ENCODE measurements around the gene MS4A4A.

MS4A4A gene

GRCh38 chr11:60280412-60280811 lies at the start of gene MS4A4A:
Gene MS4A4A, plus strand, starts transcription at chr11:60280666. Its CDS starts 10 bp downstream, at chr11:60280676.
- H3K27ac ChIP-seq = peak within 1 kb of the TSS in 1 of 2 donors; percentile 76
- H3K4me3 ChIP-seq = peak within 1 kb of the TSS; percentile 37
- TF ChIP-seq CTCF (IDR thresholded peaks at IDR 0.05) = no peak
- DNase-seq (ENCODE audit: low spot score) = no peak

- H3K27ac ChIP-seq = no peak overlapping the region
- no peak overlapping the region for H3K4me3 ChIP-seq
- DNase-seq (ENCODE audit: low spot score) = no peak
- TF ChIP-seq CTCF (IDR thresholded peaks at IDR 0.05) = no peak
Measured at GRCh38 chr11:60230681-60231080, 49.8 kb upstream of the MS4A4A start.

GRCh38 chr11:60235321-60235720 lies 45.1 kb upstream of the MS4A4A start:
- TF ChIP-seq CTCF (IDR thresholded peaks at IDR 0.05) = no peak
- Histone ChIP-seq H3K4me3 (no peak overlapping the region), H3K27ac (no peak overlapping the region)
- no peak for DNase-seq (ENCODE audit: low spot score)

- H3K27ac ChIP-seq = no peak overlapping the region
- no peak for TF ChIP-seq CTCF (IDR thresholded peaks at IDR 0.05)
- H3K4me3 ChIP-seq = no peak overlapping the region
- no peak for DNase-seq (ENCODE audit: low spot score)
Measured at GRCh38 chr11:60240662-60241061, 39.8 kb upstream of the MS4A4A start.

- no peak for DNase-seq (ENCODE audit: low spot score)
- TF ChIP-seq CTCF (IDR thresholded peaks at IDR 0.05) = no peak
- peak overlapping the region in 1 of 2 donors; percentile 31 for H3K27ac ChIP-seq
- H3K4me3 ChIP-seq = no peak overlapping the region
Measured at GRCh38 chr11:60241786-60242185, 38.7 kb upstream of the MS4A4A start.

GRCh38 chr11:60242740-60243239 lies 37.7 kb upstream of the MS4A4A start, which contains the start of gene MS4A4E:
Gene MS4A4E, minus strand, starts transcription at chr11:60243137. Its CDS starts 13,082 bp downstream, at chr11:60230055.
- Histone ChIP-seq H3K27ac (peak within 1 kb of the TSS in 1 of 2 donors; percentile 31), H3K4me3 (peak within 1 kb of the TSS; percentile 14)
- TF ChIP-seq CTCF (IDR thresholded peaks at IDR 0.05) = no peak
- no peak for DNase-seq (ENCODE audit: low spot score)

GRCh38 chr11:60251485-60252212 lies 28.8 kb upstream of the MS4A4A start:
- H3K4me3 ChIP-seq = no peak overlapping the region
- peak overlapping the region in 1 of 2 donors; percentile 41 for H3K27ac ChIP-seq
- no peak for TF ChIP-seq CTCF (IDR thresholded peaks at IDR 0.05)
- no peak for DNase-seq (ENCODE audit: low spot score)

Measured in coronary artery (tissue), 2 donors.